Right atrium auricular region (tissue), 2 donors: ENCODE results near the gene LRRC15. TPM values are rescaled to one million over a fixed set of nuclear protein-coding genes. Genes with fewer than 3 reads are reported as not detected.

ENCODE experiments used
- DNase-seq: peaks from one replicate; pipeline ENCODE4 v3.0.0-alpha.2; 2019; ENCODE audit warnings: low spot score
- H3K27ac ChIP-seq, 2 donors: fragments of 200-600 bp; sonication (generic); 1 replicate in 1 of 2; 2 replicates in 1 of 2; pipeline ENCODE4 v1.5.1; 2016 to 2019
- H3K27me3 ChIP-seq, 2 donors: fragments of 200-600 bp; sonication (generic); one replicate each; pipeline versions ENCODE4 v1.5.1 to v1.6.0; 2017 to 2019
- H3K36me3 ChIP-seq: fragments of 200-600 bp; sonication (generic); one replicate; pipeline ENCODE4 v1.5.1; 2016
- H3K4me1 ChIP-seq, 2 donors: fragments of 200-600 bp; sonication (generic); one replicate each; pipeline versions ENCODE4 v1.5.1 to v1.6.0; 2017 to 2019
- H3K4me3 ChIP-seq, 2 donors: fragments of 200-600 bp; sonication (generic); 1 replicate in 1 of 2; 2 replicates in 1 of 2; pipeline ENCODE4 v1.5.1; 2017 to 2019; ENCODE audit warnings: mild to moderate bottlenecking in 1 of 2, moderate library complexity in 1 of 2
- H3K9me3 ChIP-seq, 2 donors: fragments of 200-600 bp; sonication (generic); one replicate each; pipeline ENCODE4 v1.5.1; 2019
- total RNA-seq, 2 donors: library from RNA; depleted of rRNA; stranded (reverse); fragments of >200 nt; gene quantifications; one replicate each; pipeline ENCODE4 v1.1.0, GENCODE V29; 2016
- TF ChIP-seq, protein P1 (sequence below), 2 donors: fragments of 200-600 bp; sonication (generic); IDR thresholded peaks; one replicate each; pipeline ENCODE4 v1.5.1; 2019; ENCODE audit warnings: antibody characterized with exemption in 2 of 2

Gene LRRC15
- total RNA-seq, 2 donors from 2014 or later = 0.07 to 0.08 TPM

DNA sequence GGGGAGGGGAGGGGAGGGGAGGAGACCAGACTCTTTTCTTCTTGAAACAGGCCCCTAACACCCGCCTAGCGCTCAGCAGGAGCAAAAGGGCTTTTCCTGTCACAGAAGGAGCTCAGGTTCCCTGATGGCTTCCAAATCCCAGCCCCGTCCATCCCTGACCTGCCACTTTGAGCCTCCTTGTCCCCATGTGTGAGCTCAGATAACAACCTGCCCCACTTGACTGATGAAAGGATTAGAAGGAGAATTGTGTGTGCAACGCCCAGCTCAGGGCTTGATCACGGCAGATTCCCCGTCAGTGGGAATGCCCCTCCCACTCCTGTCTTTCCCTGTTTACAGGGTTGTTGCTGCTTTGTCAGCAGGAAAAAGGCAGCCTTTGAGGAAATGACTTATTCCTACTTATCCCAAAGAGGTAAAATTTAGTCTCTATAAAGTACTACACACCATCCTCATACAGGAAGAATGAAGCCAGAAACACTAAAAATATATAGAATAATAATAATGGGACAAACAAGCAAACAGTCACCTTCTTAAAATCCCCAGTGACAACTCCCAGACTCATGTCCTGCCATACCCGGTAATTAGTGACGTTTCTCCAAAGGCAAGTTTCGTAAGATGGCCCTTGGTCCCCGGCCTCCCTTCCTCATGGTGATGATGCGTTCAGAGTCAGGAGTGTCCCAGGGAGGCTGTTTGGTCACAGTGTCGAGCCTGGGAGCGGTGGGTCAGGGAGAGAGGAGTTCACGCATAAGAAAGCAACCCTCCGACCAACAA, 6.1 kb upstream of the LRRC15 start:
- Histone ChIP-seq H3K36me3 (no peaks in the 10 kb centered on the region), H3K9me3 (no peaks in the 10 kb centered on the region), H3K4me3 (no peak overlapping the region), H3K27me3 (no peaks in the 10 kb centered on the region), H3K27ac (no peak overlapping the region), H3K4me1 (no peaks in the 10 kb centered on the region)
- no peak for DNase-seq
- TF ChIP-seq, protein P1, sequence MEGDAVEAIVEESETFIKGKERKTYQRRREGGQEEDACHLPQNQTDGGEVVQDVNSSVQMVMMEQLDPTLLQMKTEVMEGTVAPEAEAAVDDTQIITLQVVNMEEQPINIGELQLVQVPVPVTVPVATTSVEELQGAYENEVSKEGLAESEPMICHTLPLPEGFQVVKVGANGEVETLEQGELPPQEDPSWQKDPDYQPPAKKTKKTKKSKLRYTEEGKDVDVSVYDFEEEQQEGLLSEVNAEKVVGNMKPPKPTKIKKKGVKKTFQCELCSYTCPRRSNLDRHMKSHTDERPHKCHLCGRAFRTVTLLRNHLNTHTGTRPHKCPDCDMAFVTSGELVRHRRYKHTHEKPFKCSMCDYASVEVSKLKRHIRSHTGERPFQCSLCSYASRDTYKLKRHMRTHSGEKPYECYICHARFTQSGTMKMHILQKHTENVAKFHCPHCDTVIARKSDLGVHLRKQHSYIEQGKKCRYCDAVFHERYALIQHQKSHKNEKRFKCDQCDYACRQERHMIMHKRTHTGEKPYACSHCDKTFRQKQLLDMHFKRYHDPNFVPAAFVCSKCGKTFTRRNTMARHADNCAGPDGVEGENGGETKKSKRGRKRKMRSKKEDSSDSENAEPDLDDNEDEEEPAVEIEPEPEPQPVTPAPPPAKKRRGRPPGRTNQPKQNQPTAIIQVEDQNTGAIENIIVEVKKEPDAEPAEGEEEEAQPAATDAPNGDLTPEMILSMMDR (IDR thresholded peaks at IDR 0.05) = no peak

DNA sequence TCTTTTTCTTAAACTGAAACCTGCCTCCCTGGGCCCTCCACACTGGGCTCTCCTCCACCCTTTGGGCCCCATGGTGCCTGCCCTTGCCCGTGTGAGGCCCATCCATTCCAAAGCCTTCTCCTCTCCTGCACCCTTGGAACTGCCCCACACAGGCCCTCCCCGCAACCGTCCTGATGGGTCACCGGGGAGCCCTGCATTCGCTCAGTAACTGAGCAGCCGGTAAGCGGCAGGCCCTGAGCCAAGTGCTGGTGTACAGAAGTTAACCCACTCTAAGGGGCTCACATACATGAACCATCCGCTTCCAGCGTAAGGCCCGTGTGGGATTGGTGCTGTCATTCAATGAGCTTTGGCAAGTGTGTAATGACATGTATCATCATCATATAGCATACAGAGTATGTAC, 5.4 kb upstream of the LRRC15 start:
- Histone ChIP-seq H3K4me1 (no peaks in the 10 kb centered on the region), H3K36me3 (no peaks in the 10 kb centered on the region), H3K27me3 (no peaks in the 10 kb centered on the region), H3K27ac (no peak overlapping the region), H3K4me3 (no peak overlapping the region), H3K9me3 (no peaks in the 10 kb centered on the region)
- no peak for DNase-seq
- TF ChIP-seq, protein P1 (IDR thresholded peaks at IDR 0.05) = no peak

DNA sequence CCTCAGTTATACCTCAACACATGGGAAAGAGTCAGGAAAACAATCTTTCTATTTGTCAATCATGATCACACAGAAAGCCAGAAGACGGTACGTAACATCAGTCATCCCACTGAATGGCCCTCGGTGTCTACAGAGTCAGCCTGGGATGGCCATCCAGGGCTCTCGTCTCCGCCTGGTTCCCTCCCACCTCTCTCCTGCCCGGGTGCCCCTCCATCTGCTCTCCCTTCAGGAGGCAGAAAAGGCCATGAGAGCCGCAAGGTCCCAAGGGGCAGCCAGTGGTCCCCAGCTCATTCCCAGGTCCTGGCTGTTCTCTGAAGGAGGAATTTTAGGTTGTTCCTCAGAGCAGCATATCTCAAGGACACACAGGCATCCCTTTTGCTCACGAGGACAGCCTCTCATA, 4.4 kb upstream of the LRRC15 start:
- DNase-seq = no peak
- H3K27ac ChIP-seq = no peak overlapping the region
- H3K36me3 ChIP-seq = no peaks in the 10 kb centered on the region
- H3K4me1 ChIP-seq = peaks cover 0 to 10% of the 10 kb centered on the region in 2 donors
- TF ChIP-seq, protein P1 (IDR thresholded peaks at IDR 0.05) = no peak
- no peak overlapping the region for H3K4me3 ChIP-seq
- no peaks in the 10 kb centered on the region for H3K9me3 ChIP-seq
- no peaks in the 10 kb centered on the region for H3K27me3 ChIP-seq

DNA sequence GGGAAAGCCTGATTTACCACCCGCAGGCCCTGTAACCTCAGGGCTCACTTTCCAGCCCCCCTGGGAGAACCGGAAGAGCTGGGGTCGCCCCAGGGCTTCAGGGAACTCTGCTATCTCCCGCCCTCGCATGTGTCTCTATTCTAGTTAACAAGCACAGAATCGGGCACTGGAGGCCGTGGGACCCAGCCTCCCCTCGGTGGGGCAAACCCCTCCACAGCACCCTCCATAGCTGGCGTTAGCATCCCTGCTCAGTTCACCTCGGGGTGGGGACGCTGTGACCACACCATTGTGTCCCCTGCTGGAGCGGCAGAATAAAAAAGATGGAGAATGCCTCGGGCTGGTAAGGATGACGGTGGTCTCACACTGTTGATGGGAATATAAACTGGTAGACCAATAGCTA, 3.5 kb upstream of the LRRC15 start:
- Histone ChIP-seq H3K4me1 (peaks cover 0 to 19% of the 10 kb centered on the region in 2 donors), H3K9me3 (no peaks in the 10 kb centered on the region), H3K27ac (no peak overlapping the region), H3K4me3 (no peak overlapping the region), H3K36me3 (no peaks in the 10 kb centered on the region), H3K27me3 (no peaks in the 10 kb centered on the region)
- no peak for DNase-seq
- TF ChIP-seq, protein P1 (IDR thresholded peaks at IDR 0.05) = no peak

DNA sequence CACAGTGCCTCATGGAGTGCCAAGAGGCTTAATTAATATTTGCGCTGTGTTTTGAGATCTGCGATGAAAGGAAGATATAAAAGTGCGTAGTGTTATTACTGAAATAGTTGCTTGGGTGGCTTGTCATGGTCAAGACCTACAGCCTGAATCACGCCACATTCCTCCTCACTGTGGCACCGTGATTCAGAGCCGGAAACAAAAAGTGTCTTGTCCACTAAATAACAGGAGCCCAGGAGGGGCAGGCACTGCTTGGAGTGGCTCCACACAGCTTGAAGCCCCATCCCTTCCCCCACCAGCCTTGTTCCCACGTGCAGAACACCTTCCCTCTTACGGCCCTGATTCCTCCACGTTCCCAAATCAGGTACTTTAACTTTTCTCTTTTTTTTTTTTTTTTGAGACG, 1.2 kb upstream of the LRRC15 start:
- TF ChIP-seq, protein P1 (IDR thresholded peaks at IDR 0.05) = no peak

DNA sequence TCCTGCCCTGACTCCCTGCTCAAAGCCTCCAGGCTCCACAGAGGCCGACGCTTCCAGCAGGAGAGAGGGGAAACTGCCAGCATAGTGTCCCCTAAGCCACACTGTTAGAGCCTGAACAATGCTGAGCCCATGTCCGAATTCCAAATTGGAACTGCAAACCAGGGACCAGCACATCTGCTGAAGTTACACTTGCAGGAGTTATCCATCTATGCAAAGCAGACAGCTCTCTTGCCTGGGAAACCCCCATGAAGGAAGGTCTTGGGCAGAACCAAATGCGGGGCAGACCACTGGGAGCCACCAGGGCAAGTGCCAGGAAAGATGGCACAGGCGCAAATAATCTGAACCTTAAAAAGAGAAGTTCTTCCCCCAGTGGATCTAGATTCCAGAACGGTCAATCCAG, 625 bp downstream of the LRRC15 start:
- H3K36me3 ChIP-seq = no peaks in the 10 kb centered on the region
- no peaks in the 10 kb centered on the region for H3K27me3 ChIP-seq
- no peak overlapping the region for H3K27ac ChIP-seq
- peaks cover 0 to 29% of the 10 kb centered on the region in 2 donors for H3K4me1 ChIP-seq
- no peaks in the 10 kb centered on the region for H3K9me3 ChIP-seq
- no peak for DNase-seq
- no peak overlapping the region for H3K4me3 ChIP-seq
- TF ChIP-seq, protein P1 (IDR thresholded peaks at IDR 0.05) = no peak

More for the DNA sequence above, 1.2 kb upstream of the LRRC15 start:
- Histone ChIP-seq H3K9me3 (no peaks in the 10 kb centered on the region), H3K4me1 (peaks cover 0 to 19% of the 10 kb centered on the region in 2 donors), H3K27ac (no peak overlapping the region), H3K27me3 (no peaks in the 10 kb centered on the region), H3K4me3 (no peak overlapping the region), H3K36me3 (no peaks in the 10 kb centered on the region)
- DNase-seq = no peak
